Measurements from ENCODE around the gene CGAS.

CGAS gene

GRCh38 chr6:73421534-73421933, 30.6 kb downstream of the CGAS start:
- TF ChIP-seq REST (IDR thresholded peaks at IDR 0.05; ENCODE audit: low read depth): no peak
- no peak for TF ChIP-seq TAF1 (IDR thresholded peaks at IDR 0.05; ENCODE audit: low read depth)
- TF ChIP-seq YY1 (IDR thresholded peaks at IDR 0.05; ENCODE audit: low read depth): no peak
- no peak for TF ChIP-seq EGR1 (IDR thresholded peaks at IDR 0.05)
- TF ChIP-seq CEBPB (IDR thresholded peaks at IDR 0.05): no peak
- no peak for TF ChIP-seq ZBTB7A (IDR thresholded peaks at IDR 0.05; ENCODE audit: low read depth)
- no peak for TF ChIP-seq USF1 (IDR thresholded peaks at IDR 0.05)
- TF ChIP-seq TEAD4 (IDR thresholded peaks at IDR 0.05): no peak
- TF ChIP-seq TCF12 (IDR thresholded peaks at IDR 0.05; ENCODE audit: low read depth): no peak
- no peak for TF ChIP-seq CREB1 (IDR thresholded peaks at IDR 0.05; ENCODE audit: low read depth)
- no peak for TF ChIP-seq EP300 (IDR thresholded peaks at IDR 0.05; ENCODE audit: borderline replicate concordance)
- no peak for TF ChIP-seq NFIC (IDR thresholded peaks at IDR 0.05)
- TF ChIP-seq FOXM1 (IDR thresholded peaks at IDR 0.05; ENCODE audit: borderline replicate concordance, low read depth): no peak
- no peak for TF ChIP-seq MAX (IDR thresholded peaks at IDR 0.05)
- TF ChIP-seq RAD21 (IDR thresholded peaks at IDR 0.05; ENCODE audit: low read depth): no peak

- TF ChIP-seq ZBTB7A (IDR thresholded peaks at IDR 0.05; ENCODE audit: low read depth): no peak
- TF ChIP-seq YY1 (IDR thresholded peaks at IDR 0.05; ENCODE audit: low read depth): no peak
Measured at GRCh38 chr6:73418081-73418741, 33.9 kb downstream of the CGAS start.

GRCh38 chr6:73413102-73413501, 39.0 kb downstream of the CGAS start:
- TF ChIP-seq USF1 (IDR thresholded peaks at IDR 0.05) (no peak), TCF12 (IDR thresholded peaks at IDR 0.05; ENCODE audit: low read depth) (no peak), FOXM1 (IDR thresholded peaks at IDR 0.05; ENCODE audit: borderline replicate concordance, low read depth) (no peak), RAD21 (IDR thresholded peaks at IDR 0.05; ENCODE audit: low read depth) (no peak), TAF1 (IDR thresholded peaks at IDR 0.05; ENCODE audit: low read depth) (no peak), CEBPB (IDR thresholded peaks at IDR 0.05) (no peak), ZBTB7A (IDR thresholded peaks at IDR 0.05; ENCODE audit: low read depth) (no peak), YY1 (IDR thresholded peaks at IDR 0.05; ENCODE audit: low read depth) (no peak), EP300 (IDR thresholded peaks at IDR 0.05; ENCODE audit: borderline replicate concordance) (no peak), CREB1 (IDR thresholded peaks at IDR 0.05; ENCODE audit: low read depth) (no peak), EGR1 (IDR thresholded peaks at IDR 0.05) (no peak), REST (IDR thresholded peaks at IDR 0.05; ENCODE audit: low read depth) (no peak), TEAD4 (IDR thresholded peaks at IDR 0.05) (no peak), MAX (IDR thresholded peaks at IDR 0.05) (no peak), NFIC (IDR thresholded peaks at IDR 0.05) (no peak)

- TF ChIP-seq NFIC (IDR thresholded peaks at IDR 0.05) (no peak), FOXM1 (IDR thresholded peaks at IDR 0.05; ENCODE audit: borderline replicate concordance, low read depth) (no peak), EP300 (IDR thresholded peaks at IDR 0.05; ENCODE audit: borderline replicate concordance) (no peak), USF1 (IDR thresholded peaks at IDR 0.05) (no peak), RAD21 (IDR thresholded peaks at IDR 0.05; ENCODE audit: low read depth) (no peak), EGR1 (IDR thresholded peaks at IDR 0.05) (no peak), TEAD4 (IDR thresholded peaks at IDR 0.05) (no peak), REST (IDR thresholded peaks at IDR 0.05; ENCODE audit: low read depth) (no peak), CREB1 (IDR thresholded peaks at IDR 0.05; ENCODE audit: low read depth) (no peak)
Measured at GRCh38 chr6:73409395-73409794, 42.7 kb downstream of the CGAS start.
